Neuronal stem cell (in vitro differentiated cells): ENCODE data around the gene KRT85.

Experiments used
- DNase-seq: peaks from one replicate; pipeline ENCODE4 v3.0.0-alpha.2; 2013; ENCODE audit warnings: low spot score
- H2AFZ ChIP-seq: one replicate; pipeline ENCODE4 v1.6.1; 2013; ENCODE audit warnings: mild to moderate bottlenecking, low read length, inconsistent platforms
- H2AK5ac ChIP-seq: 2 replicates; pipeline ENCODE4 v1.6.1; 2013; ENCODE audit warnings: low read depth, mild to moderate bottlenecking, inconsistent platforms, low read length, moderate library complexity, mixed read lengths
- H2BK120ac ChIP-seq: 2 replicates; pipeline ENCODE4 v1.6.1; 2013; ENCODE audit warnings: low read depth, mild to moderate bottlenecking, inconsistent platforms, low read length, moderate library complexity, mixed read lengths
- H2BK12ac ChIP-seq: one replicate; pipeline ENCODE4 v1.6.1; 2013; ENCODE audit warnings: low read length, inconsistent platforms
- H2BK15ac ChIP-seq: 2 replicates; pipeline ENCODE4 v1.6.1; 2013; ENCODE audit warnings: mild to moderate bottlenecking, low read length, inconsistent platforms, mixed read lengths
- H2BK5ac ChIP-seq: one replicate; pipeline ENCODE4 v1.6.1; 2013; ENCODE audit warnings: inconsistent platforms, mild to moderate bottlenecking, low read length, moderate library complexity
- H3K14ac ChIP-seq: one replicate; pipeline ENCODE4 v1.6.1; 2013; ENCODE audit warnings: low read length, inconsistent platforms
- H3K18ac ChIP-seq: 2 replicates; pipeline ENCODE4 v1.6.1; 2013; ENCODE audit warnings: low read length, inconsistent platforms
- H3K23ac ChIP-seq: 2 replicates; pipeline ENCODE4 v1.6.1; 2013; ENCODE audit warnings: low read depth, mild to moderate bottlenecking, mixed read lengths, low read length, inconsistent platforms; ENCODE audit not compliant: poor library complexity
- H3K27ac ChIP-seq: replicated peaks from 3 replicates; pipeline ENCODE4 v1.5.1; 2013; ENCODE audit warnings: low read length, inconsistent platforms
- H3K27me3 ChIP-seq, 3 experiments: 2 replicates each; pipeline ENCODE4 v1.6.1; 2013; ENCODE audit warnings: low read length in 3 of 3, mild to moderate bottlenecking in 2 of 3, inconsistent platforms in 1 of 3, low read depth in 1 of 3, mixed read lengths in 1 of 3, moderate library complexity in 1 of 3; ENCODE audit not compliant: control insufficient read depth in 3 of 3, insufficient read depth in 3 of 3
- H3K36me3 ChIP-seq, 2 donors: replicated peaks in 1 of 2; 2 replicates each; pipeline ENCODE4 v1.6.1; 2013; ENCODE audit warnings: low read length in 2 of 2; ENCODE audit not compliant: control insufficient read depth in 2 of 2, insufficient read depth in 2 of 2
- H3K4ac ChIP-seq: 2 replicates; pipeline ENCODE4 v1.6.1; 2013; ENCODE audit warnings: inconsistent platforms, mild to moderate bottlenecking, low read length, moderate library complexity
- H3K4me1 ChIP-seq, 2 donors: 1 replicate in 1 of 2; 2 replicates in 1 of 2; pipeline ENCODE4 v1.6.1; 2013; ENCODE audit warnings: low read length in 2 of 2, low read depth in 1 of 2; ENCODE audit not compliant: control insufficient read depth in 2 of 2, insufficient read depth in 1 of 2
- H3K4me2 ChIP-seq: one replicate; pipeline ENCODE4 v1.6.1; 2013; ENCODE audit warnings: mild to moderate bottlenecking, low read length, inconsistent platforms; ENCODE audit not compliant: insufficient read depth, poor library complexity, severe bottlenecking
- H3K4me3 ChIP-seq, 2 donors: 2 replicates each; pipeline ENCODE4 v1.5.1; 2013; ENCODE audit warnings: low read length in 2 of 2, mild to moderate bottlenecking in 2 of 2, inconsistent platforms in 1 of 2, moderate library complexity in 1 of 2
- H3K79me1 ChIP-seq: one replicate; pipeline ENCODE4 v1.6.1; 2013; ENCODE audit warnings: low read depth, mild to moderate bottlenecking, inconsistent platforms, low read length, moderate library complexity
- H3K9ac ChIP-seq: one replicate; pipeline ENCODE4 v1.6.1; 2013; ENCODE audit warnings: mild to moderate bottlenecking, low read depth, low read length, inconsistent platforms; ENCODE audit not compliant: poor library complexity
- H3K9me3 ChIP-seq, 2 donors: replicated peaks in 1 of 2; 2 replicates each; pipeline versions ENCODE3 to v1.6.1; 2013; ENCODE audit warnings: low read length in 2 of 2, mild to moderate bottlenecking in 2 of 2, inconsistent platforms in 1 of 2, low read depth in 1 of 2, mixed read lengths in 1 of 2, moderate library complexity in 1 of 2; ENCODE audit not compliant: control insufficient read depth in 2 of 2, insufficient read depth in 1 of 2
- H4K8ac ChIP-seq: one replicate; pipeline ENCODE4 v1.6.1; 2013; ENCODE audit warnings: low read depth, mild to moderate bottlenecking, inconsistent platforms, low read length, moderate library complexity
- H4K91ac ChIP-seq: one replicate; pipeline ENCODE4 v1.6.1; 2013; ENCODE audit warnings: low read length, low read depth, mild to moderate bottlenecking, inconsistent platforms; ENCODE audit not compliant: poor library complexity
- WGBS, 2 donors: extraction: QIAGEN DNeasy Blood & Tissue Kit; methylation state at CpG; one replicate each; pipeline ENCODE4 v1.1.7; 2013; ENCODE audit warnings: missing lambda C conversion rate in 2 of 2, mixed read lengths in 1 of 2; ENCODE audit not compliant: insufficient read length in 2 of 2, insufficient replicate concordance in 1 of 2; ENCODE audit errors: extremely low coverage in 2 of 2; 5-methylcytosine and 5-hydroxymethylcytosine counted together

Gene KRT85

GRCh38 chr12:52311285-52311648 lies 56.0 kb downstream of the KRT85 start:
- Histone ChIP-seq H3K27ac (no peak overlapping the region), H3K27me3 (peaks cover 0 to 60% (median 27%) of the 10 kb centered on the region in 3 experiments)
- no CpG with 5 or more reads among the region's 3 CpGs for WGBS, 2 donors

DNA sequence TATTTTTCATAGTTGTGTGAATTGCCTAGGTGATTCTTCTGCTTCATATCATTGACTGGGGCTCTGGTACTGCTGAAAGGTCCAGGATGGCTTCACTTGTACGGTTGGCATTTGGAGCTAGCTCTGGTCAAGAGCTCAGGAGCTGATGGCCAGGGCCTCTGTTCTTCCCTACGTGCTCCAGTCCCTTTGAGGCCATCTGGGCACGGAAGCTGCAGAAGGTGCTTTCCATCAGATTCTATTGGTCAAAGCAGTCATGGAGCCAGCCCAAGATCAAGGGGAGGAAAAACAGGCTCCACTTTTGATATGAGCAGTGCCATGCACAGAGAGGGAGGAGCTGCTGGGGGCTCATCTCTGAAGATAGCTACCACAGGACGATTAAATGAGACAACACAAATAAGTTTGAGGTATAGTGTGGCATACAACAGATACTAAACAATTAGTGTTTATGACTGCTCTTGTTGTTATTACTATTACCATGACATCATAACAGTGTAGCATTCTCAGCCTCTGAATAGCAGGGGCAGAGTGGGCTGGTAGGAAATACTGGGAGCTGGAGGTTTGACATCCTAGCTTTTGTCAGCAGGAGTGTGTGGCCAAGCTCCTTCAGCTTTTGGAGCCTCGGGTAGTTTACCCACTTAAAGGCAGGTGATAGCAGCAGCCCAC lies 56.5 kb downstream of the KRT85 start:
- Histone ChIP-seq H3K9ac (no peak overlapping the region), H2AFZ (no peak overlapping the region), H3K4me1 (peaks cover 0 to 9% of the 10 kb centered on the region in 2 donors), H3K23ac (no peak overlapping the region), H3K36me3 (no peaks in the 10 kb centered on the region), H2AK5ac (no peak overlapping the region), H2BK5ac (no peak overlapping the region), H3K27ac (no peak overlapping the region), H3K4ac (no peak overlapping the region), H3K27me3 (peaks cover 0 to 62% (median 28%) of the 10 kb centered on the region in 3 experiments), H3K4me2 (no peak overlapping the region), H4K8ac (no peak overlapping the region), H2BK15ac (no peak overlapping the region), H3K18ac (no peak overlapping the region), H2BK12ac (no peak overlapping the region), H3K4me3 (no peak overlapping the region), H3K14ac (no peak overlapping the region), H4K91ac (no peak overlapping the region), H2BK120ac (no peak overlapping the region), H3K9me3 (no peaks in the 10 kb centered on the region), H3K79me1 (no peaks in the 10 kb centered on the region)
- WGBS, 2 donors: no CpG with 5 or more reads among the region's 5 CpGs
- DNase-seq: no peak

More at GRCh38 chr12:52311285-52311648, 56.0 kb downstream of the KRT85 start:
- Histone ChIP-seq H2AK5ac (no peak overlapping the region), H3K23ac (no peak overlapping the region), H3K14ac (no peak overlapping the region), H2BK120ac (no peak overlapping the region), H4K8ac (no peak overlapping the region), H3K79me1 (no peaks in the 10 kb centered on the region), H3K4me2 (no peak overlapping the region), H3K9ac (no peak overlapping the region), H3K4me1 (peaks cover 0 to 9% of the 10 kb centered on the region in 2 donors), H3K9me3 (no peaks in the 10 kb centered on the region), H2AFZ (no peak overlapping the region), H2BK15ac (no peak overlapping the region), H2BK12ac (no peak overlapping the region), H2BK5ac (no peak overlapping the region), H3K18ac (no peak overlapping the region), H3K4me3 (no peak overlapping the region), H4K91ac (no peak overlapping the region), H3K4ac (no peak overlapping the region), H3K36me3 (no peaks in the 10 kb centered on the region)
- DNase-seq: no peak
